GM12878 (cell line): ENCODE data around the gene DLX3. TPM values are rescaled to one million over a fixed set of nuclear protein-coding genes. Genes with fewer than 3 reads are reported as not detected.

ENCODE experiments used
- BHLHE40 ChIP-seq, 2 experiments: fragments of 450-650 bp in 1 of 2; IDR thresholded peaks; 2 replicates each; pipeline ENCODE4 v1.6.1; 2011 to 2017; ENCODE audit warnings: low read depth in 2 of 2, borderline replicate concordance in 1 of 2, improper control_type of control experiment in 1 of 2, low read length in 1 of 2, mild to moderate bottlenecking in 1 of 2
- BMI1 ChIP-seq: fragments of 450-650 bp; IDR thresholded peaks from 2 replicates; pipeline ENCODE4 v1.6.1; 2016; ENCODE audit warnings: mild to moderate bottlenecking, moderate library complexity, borderline replicate concordance
- CBFB ChIP-seq: IDR thresholded peaks from 2 replicates; pipeline ENCODE4 v1.6.1; 2016; ENCODE audit warnings: antibody characterized with exemption, low read depth
- CREM ChIP-seq: IDR thresholded peaks from 2 replicates; pipeline ENCODE4 v1.6.1; 2014; ENCODE audit warnings: antibody characterized with exemption, low read depth
- CTCF ChIP-seq, 3 experiments: IDR thresholded peaks in 2 of 3; conservative IDR thresholded peaks in 1 of 3; 2 replicates each; pipeline ENCODE4 v1.5.1; 2011; ENCODE audit warnings: low read depth in 3 of 3, low read length in 3 of 3, mild to moderate bottlenecking in 3 of 3, control low read depth in 2 of 3, moderate library complexity in 2 of 3, inconsistent platforms in 1 of 3, mixed read lengths in 1 of 3; ENCODE audit not compliant: control insufficient read depth in 2 of 3, insufficient read depth in 1 of 3; ENCODE audit errors: extremely low read depth in 1 of 3
- MAX ChIP-seq: IDR thresholded peaks from 2 replicates; pipeline ENCODE4 v1.6.1; 2012; ENCODE audit warnings: low read depth, low read length, improper control_type of control experiment
- RAD21 ChIP-seq: IDR thresholded peaks from 2 replicates; pipeline ENCODE4 v1.6.1; 2011; ENCODE audit warnings: mild to moderate bottlenecking, low read depth, low read length, moderate library complexity; ENCODE audit not compliant: insufficient read depth
- RB1 ChIP-seq: fragments of 450-650 bp; formaldehyde crosslinking; IDR thresholded peaks from 2 replicates; pipeline ENCODE4 v1.6.1; 2017; ENCODE audit warnings: mild to moderate bottlenecking, borderline replicate concordance
- RFX5 ChIP-seq: IDR thresholded peaks from 2 replicates; pipeline ENCODE4 v1.6.1; 2011; ENCODE audit warnings: low read depth, low read length, improper control_type of control experiment
- SP1 ChIP-seq: IDR thresholded peaks from one replicate; pipeline ENCODE4 v1.6.1; 2011; ENCODE audit warnings: low read depth, low read length
- SUPT20H ChIP-seq: IDR thresholded peaks from 2 replicates; pipeline ENCODE4 v1.6.1; 2011; ENCODE audit warnings: low read depth, mild to moderate bottlenecking, low read length, moderate library complexity, borderline replicate concordance; ENCODE audit not compliant: control insufficient read depth
- ZBED1 ChIP-seq: IDR thresholded peaks from 2 replicates; pipeline ENCODE4 v1.6.1; 2016; ENCODE audit warnings: borderline replicate concordance
- ZBTB11 ChIP-seq: fragments of 450-650 bp; formaldehyde crosslinking; IDR thresholded peaks from 2 replicates; pipeline ENCODE4 v1.5.0; 2022; ENCODE audit warnings: mild to moderate bottlenecking, missing genetic modification characterization
- ZNF207 ChIP-seq: fragments of 450-650 bp; IDR thresholded peaks from 2 replicates; pipeline ENCODE4 v1.6.1; 2014; ENCODE audit warnings: antibody characterized with exemption, mild to moderate bottlenecking, borderline replicate concordance
- ZSCAN29 ChIP-seq: fragments of 450-650 bp; IDR thresholded peaks from 2 replicates; pipeline ENCODE4 v1.6.1; 2017; ENCODE audit warnings: mild to moderate bottlenecking, moderate library complexity
- polyA plus RNA-seq, 11 experiments: library from polyadenylated mRNA; depleted of rRNA in 4 of 11; unstranded in 6 of 11; stranded (reverse) in 5 of 11; fragments of >200 nt; fragmentation: Nextera tagmentation in 4 of 11; fragmentation: Illumina TruSeq in 1 of 11; extraction: Ambion mirVana in 4 of 11; extraction: Trizol in 1 of 11; gene quantifications; 1 replicate in 1 of 11; 2 replicates in 10 of 11; pipeline versions ENCODE4 v1.2.1 to v1.2.3, GENCODE V29; 2011 to 2016; ENCODE audit warnings: inconsistent platforms in 2 of 11, missing spikeins in 2 of 11, low read depth in 1 of 11
- total RNA-seq, 4 experiments: library from RNA; depleted of rRNA in 3 of 4; stranded (reverse); fragments of >200 nt in 3 of 4; fragmentation: Illumina TruSeq in 1 of 4; extraction: Trizol in 1 of 4; gene quantifications; 2 replicates each; pipeline versions ENCODE4 v1.2.1 to v1.2.3, GENCODE V29; 2013 to 2021
- TF ChIP-seq, protein P1 (sequence below): IDR thresholded peaks from 2 replicates; pipeline ENCODE4 v1.6.1; 2011; ENCODE audit warnings: borderline replicate concordance, low read depth, mild to moderate bottlenecking, moderate library complexity, low read length; ENCODE audit not compliant: insufficient read depth, poor library complexity, severe bottlenecking

The DLX3 gene
- total and polyA plus RNA-seq, 10 of the 15 experiments (the other 5 are each of a cell fraction or from before 2014, with no cell fraction given): not detected

- TF ChIP-seq, protein P1, sequence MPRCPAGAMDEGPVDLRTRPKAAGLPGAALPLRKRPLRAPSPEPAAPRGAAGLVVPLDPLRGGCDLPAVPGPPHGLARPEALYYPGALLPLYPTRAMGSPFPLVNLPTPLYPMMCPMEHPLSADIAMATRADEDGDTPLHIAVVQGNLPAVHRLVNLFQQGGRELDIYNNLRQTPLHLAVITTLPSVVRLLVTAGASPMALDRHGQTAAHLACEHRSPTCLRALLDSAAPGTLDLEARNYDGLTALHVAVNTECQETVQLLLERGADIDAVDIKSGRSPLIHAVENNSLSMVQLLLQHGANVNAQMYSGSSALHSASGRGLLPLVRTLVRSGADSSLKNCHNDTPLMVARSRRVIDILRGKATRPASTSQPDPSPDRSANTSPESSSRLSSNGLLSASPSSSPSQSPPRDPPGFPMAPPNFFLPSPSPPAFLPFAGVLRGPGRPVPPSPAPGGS: no peak
- no peak for TF ChIP-seq ZBED1
- peak; percentile 93 to 95 (median 95) for TF ChIP-seq CTCF (IDR thresholded peaks at IDR 0.05 in 2 of 3, conservative IDR thresholded peaks at IDR 0.05 in 1 of 3; ENCODE audit: control insufficient read depth in 2 of 3, extremely low read depth in 1 of 3, insufficient read depth in 1 of 3, low read depth in 3 of 3, low read length in 3 of 3)
- TF ChIP-seq SUPT20H: no peak
- no peak for TF ChIP-seq MAX
- no peak for TF ChIP-seq RB1
- TF ChIP-seq CBFB: no peak
- no peak for TF ChIP-seq ZBTB11
- no peak for TF ChIP-seq CREM
- 0 out of 4 replicates have a peak, but pooled peaks of 1 of the 2 experiments have one; percentile 16 for TF ChIP-seq BHLHE40 (IDR thresholded peaks at IDR 0.05; ENCODE audit: borderline replicate concordance in 1 of 2, low read depth in 2 of 2, low read length in 1 of 2)
- TF ChIP-seq RFX5: peak; percentile 44; the same call in 1 of the 2 replicates
- TF ChIP-seq BMI1: no peak
- no peak for TF ChIP-seq ZSCAN29
- no peak for TF ChIP-seq SP1
- TF ChIP-seq RAD21: peak; percentile 77
- no peak for TF ChIP-seq ZNF207
- TF ChIP-seq, all 136 proteins: peak for 6
Observed at GRCh38 chr17:50026837-50027171, 31.8 kb upstream of the DLX3 start (continued).
